ENCODE data around the gene HSD17B14. TPM values are rescaled to one million over a fixed set of nuclear protein-coding genes. Genes with fewer than 3 reads are reported as not detected.

Gene HSD17B14
- total and polyA plus RNA-seq, 2 experiments from 2014 or later = 31.7 to 43.1 TPM

- H3K4me1 ChIP-seq (ENCODE audit: low read depth) = no peaks in the 10 kb centered on the region
- H3K27ac ChIP-seq = no peak overlapping the region
- TF ChIP-seq CTCF (IDR thresholded peaks at IDR 0.05; ENCODE audit: low read depth, low read length) = no peak
- H3K4me3 ChIP-seq = no peak overlapping the region
- no peaks in the 10 kb centered on the region for H3K36me3 ChIP-seq
- H3K9me3 ChIP-seq (ENCODE audit: low read depth) = no peaks in the 10 kb centered on the region
- no peaks in the 10 kb centered on the region for H3K27me3 ChIP-seq
- no peak for DNase-seq (ENCODE audit: low read depth in 1 of 2, low spot score in 1 of 2)
Measured at GRCh38 chr19:48841047-48841446, 4.8 kb upstream of the HSD17B14 start.

- DNase-seq (ENCODE audit: low read depth in 1 of 2, low spot score in 1 of 2) = no peak
- H3K4me1 ChIP-seq (ENCODE audit: low read depth) = no peaks in the 10 kb centered on the region
- no peaks in the 10 kb centered on the region for H3K9me3 ChIP-seq (ENCODE audit: low read depth)
- H3K27me3 ChIP-seq = no peaks in the 10 kb centered on the region
- no peak for TF ChIP-seq CTCF (IDR thresholded peaks at IDR 0.05; ENCODE audit: low read depth, low read length)
- peak overlapping the region; percentile 37 for H3K4me3 ChIP-seq
- H3K36me3 ChIP-seq = no peaks in the 10 kb centered on the region
- H3K27ac ChIP-seq = no peak overlapping the region
Measured at GRCh38 chr19:48837687-48838086, 1.4 kb upstream of the HSD17B14 start.

- no peaks in the 10 kb centered on the region for H3K36me3 ChIP-seq
- H3K27me3 ChIP-seq = no peaks in the 10 kb centered on the region
- H3K9me3 ChIP-seq (ENCODE audit: low read depth) = no peaks in the 10 kb centered on the region
- no peaks in the 10 kb centered on the region for H3K4me1 ChIP-seq (ENCODE audit: low read depth)
- peak; percentile 90 to 96 for DNase-seq (ENCODE audit: low read depth in 1 of 2, low spot score in 1 of 2)
- H3K4me3 ChIP-seq = peak overlapping the region; percentile 37
- TF ChIP-seq CTCF (IDR thresholded peaks at IDR 0.05; ENCODE audit: low read depth, low read length) = no peak
- H3K27ac ChIP-seq = peak overlapping the region; percentile 63
Measured at GRCh38 chr19:48837051-48837524, 797 bp upstream of the HSD17B14 start.

GRCh38 chr19:48835734-48836088, 580 bp downstream of the HSD17B14 start:
- H3K27ac ChIP-seq = peak overlapping the region; percentile 87
- peak; percentile 88 for TF ChIP-seq CTCF (IDR thresholded peaks at IDR 0.05; ENCODE audit: low read depth, low read length)
- H3K36me3 ChIP-seq = no peaks in the 10 kb centered on the region
- H3K4me1 ChIP-seq (ENCODE audit: low read depth) = no peaks in the 10 kb centered on the region
- no peaks in the 10 kb centered on the region for H3K9me3 ChIP-seq (ENCODE audit: low read depth)
- peak overlapping the region; percentile 37 for H3K4me3 ChIP-seq
- no peaks in the 10 kb centered on the region for H3K27me3 ChIP-seq
- peak; percentile 88 to 94 for DNase-seq (ENCODE audit: low read depth in 1 of 2, low spot score in 1 of 2)

- peaks cover 9% of the 10 kb centered on the region for H3K4me1 ChIP-seq (ENCODE audit: low read depth)
- H3K27me3 ChIP-seq = no peaks in the 10 kb centered on the region
- no peak overlapping the region for H3K4me3 ChIP-seq
- H3K27ac ChIP-seq = no peak overlapping the region
- no peaks in the 10 kb centered on the region for H3K36me3 ChIP-seq
- TF ChIP-seq CTCF (IDR thresholded peaks at IDR 0.05; ENCODE audit: low read depth, low read length) = no peak
- H3K9me3 ChIP-seq (ENCODE audit: low read depth) = no peaks in the 10 kb centered on the region
- DNase-seq (ENCODE audit: low read depth in 1 of 2, low spot score in 1 of 2) = no peak
Measured at GRCh38 chr19:48833977-48834376, 2.3 kb downstream of the HSD17B14 start.

GRCh38 chr19:48833049-48833448, 3.2 kb downstream of the HSD17B14 start:
- Histone ChIP-seq H3K4me3 (no peak overlapping the region), H3K27me3 (no peaks in the 10 kb centered on the region), H3K4me1 (ENCODE audit: low read depth) (peaks cover 9% of the 10 kb centered on the region), H3K27ac (no peak overlapping the region), H3K36me3 (no peaks in the 10 kb centered on the region), H3K9me3 (ENCODE audit: low read depth) (no peaks in the 10 kb centered on the region)
- DNase-seq (ENCODE audit: low read depth in 1 of 2, low spot score in 1 of 2) = no peak
- no peak for TF ChIP-seq CTCF (IDR thresholded peaks at IDR 0.05; ENCODE audit: low read depth, low read length)
